ENCODE measurements around the gene MYOG. TPM values are rescaled to one million over a fixed set of nuclear protein-coding genes. Genes with fewer than 3 reads are reported as not detected.

Gene MYOG
- total RNA-seq, 4 donors from 2014 or later = not detected

GRCh38 chr1:203058676-203058935 lies 27.2 kb downstream of the MYOG start:
- H3K4me3 ChIP-seq = no peak overlapping the region
- TF ChIP-seq, protein P1, sequence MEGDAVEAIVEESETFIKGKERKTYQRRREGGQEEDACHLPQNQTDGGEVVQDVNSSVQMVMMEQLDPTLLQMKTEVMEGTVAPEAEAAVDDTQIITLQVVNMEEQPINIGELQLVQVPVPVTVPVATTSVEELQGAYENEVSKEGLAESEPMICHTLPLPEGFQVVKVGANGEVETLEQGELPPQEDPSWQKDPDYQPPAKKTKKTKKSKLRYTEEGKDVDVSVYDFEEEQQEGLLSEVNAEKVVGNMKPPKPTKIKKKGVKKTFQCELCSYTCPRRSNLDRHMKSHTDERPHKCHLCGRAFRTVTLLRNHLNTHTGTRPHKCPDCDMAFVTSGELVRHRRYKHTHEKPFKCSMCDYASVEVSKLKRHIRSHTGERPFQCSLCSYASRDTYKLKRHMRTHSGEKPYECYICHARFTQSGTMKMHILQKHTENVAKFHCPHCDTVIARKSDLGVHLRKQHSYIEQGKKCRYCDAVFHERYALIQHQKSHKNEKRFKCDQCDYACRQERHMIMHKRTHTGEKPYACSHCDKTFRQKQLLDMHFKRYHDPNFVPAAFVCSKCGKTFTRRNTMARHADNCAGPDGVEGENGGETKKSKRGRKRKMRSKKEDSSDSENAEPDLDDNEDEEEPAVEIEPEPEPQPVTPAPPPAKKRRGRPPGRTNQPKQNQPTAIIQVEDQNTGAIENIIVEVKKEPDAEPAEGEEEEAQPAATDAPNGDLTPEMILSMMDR (IDR thresholded peaks at IDR 0.05) = no peak
- TF ChIP-seq POLR2A (IDR thresholded peaks at IDR 0.05) (no peak), EP300 (IDR thresholded peaks at IDR 0.05) (no peak), POLR2AphosphoS5 (IDR thresholded peaks at IDR 0.05) (no peak)
- H3K27ac ChIP-seq = no peak overlapping the region
- no peaks in the 10 kb centered on the region for H3K9me3 ChIP-seq
- no peaks in the 10 kb centered on the region for H3K4me1 ChIP-seq
- no peaks in the 10 kb centered on the region for H3K27me3 ChIP-seq
- no peaks in the 10 kb centered on the region for H3K36me3 ChIP-seq
- no CpG with 5 or more reads among the region's 1 CpG for WGBS
- DNase-seq (ENCODE audit: low spot score in 2 of 2) = no peak

- 63% methylated on average over 10 of the region's 10 CpGs for WGBS
- no peaks in the 10 kb centered on the region for H3K36me3 ChIP-seq
- no peaks in the 10 kb centered on the region for H3K27me3 ChIP-seq
- no peaks in the 10 kb centered on the region for H3K4me1 ChIP-seq
- no peak for DNase-seq (ENCODE audit: low spot score in 2 of 2)
- no peak overlapping the region for H3K27ac ChIP-seq
- no peak for TF ChIP-seq POLR2A (IDR thresholded peaks at IDR 0.05)
- TF ChIP-seq, protein P1 (IDR thresholded peaks at IDR 0.05) = no peak
- TF ChIP-seq POLR2AphosphoS5 (IDR thresholded peaks at IDR 0.05) = no peak
- TF ChIP-seq EP300 (IDR thresholded peaks at IDR 0.05) = no peak
- no peaks in the 10 kb centered on the region for H3K9me3 ChIP-seq
- H3K4me3 ChIP-seq = no peak overlapping the region
Observed at GRCh38 chr1:203057911-203058675, 27.7 kb downstream of the MYOG start.

DNA sequence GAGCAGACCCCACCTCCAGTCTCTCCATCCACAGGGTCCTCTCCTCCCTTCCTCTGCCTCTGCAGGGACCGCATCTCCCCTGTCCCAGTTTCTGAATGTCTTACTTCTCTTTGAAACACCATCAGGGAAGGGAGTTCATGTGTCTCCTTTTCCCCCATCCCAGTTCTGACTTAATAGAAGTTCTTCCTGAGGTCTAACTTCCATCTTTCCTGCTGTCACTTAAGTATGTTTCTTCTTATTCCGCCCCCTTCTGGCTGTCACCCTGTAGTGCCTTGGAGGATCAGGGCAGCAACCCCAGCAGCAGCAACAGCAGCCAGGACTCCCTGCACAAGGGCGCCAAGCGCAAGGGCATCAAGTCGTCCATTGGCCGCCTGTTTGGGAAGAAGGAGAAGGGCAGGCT lies 29.3 kb downstream of the MYOG start:
- WGBS = 93% methylated on average over 6 of the region's 6 CpGs
- no peak for DNase-seq (ENCODE audit: low spot score in 2 of 2)
- Histone ChIP-seq H3K9me3 (no peaks in the 10 kb centered on the region), H3K36me3 (no peaks in the 10 kb centered on the region), H3K4me1 (no peaks in the 10 kb centered on the region), H3K4me3 (no peak overlapping the region), H3K27me3 (no peaks in the 10 kb centered on the region), H3K27ac (no peak overlapping the region)
- TF ChIP-seq EP300 (IDR thresholded peaks at IDR 0.05) (no peak), POLR2AphosphoS5 (IDR thresholded peaks at IDR 0.05) (no peak), POLR2A (IDR thresholded peaks at IDR 0.05) (no peak)
- TF ChIP-seq, protein P1 (IDR thresholded peaks at IDR 0.05) = no peak

DNA sequence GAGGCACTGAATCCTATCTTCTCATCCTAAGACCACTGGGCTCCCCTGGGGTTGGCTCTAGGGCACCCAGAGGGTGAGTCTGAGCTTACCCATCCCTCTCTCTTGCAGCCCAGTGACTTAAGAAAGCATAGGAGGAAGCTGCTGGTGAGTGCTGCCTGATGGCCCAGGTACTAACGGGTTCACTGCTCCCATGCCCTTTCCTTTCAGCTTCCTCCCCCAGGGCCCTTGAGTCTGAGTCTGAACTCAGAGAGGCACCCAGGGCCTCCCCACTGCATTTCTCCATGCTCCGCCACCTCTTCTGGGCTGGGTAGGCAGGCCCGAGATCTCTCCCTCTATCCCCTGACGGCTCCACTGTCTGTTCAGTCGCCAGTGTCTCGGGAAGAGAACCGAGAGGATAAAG lies 29.8 kb downstream of the MYOG start:
- WGBS = 88% methylated on average over 7 of the region's 7 CpGs
- Histone ChIP-seq H3K9me3 (no peaks in the 10 kb centered on the region), H3K27ac (no peak overlapping the region), H3K36me3 (no peaks in the 10 kb centered on the region), H3K4me1 (no peaks in the 10 kb centered on the region), H3K27me3 (no peaks in the 10 kb centered on the region), H3K4me3 (no peak overlapping the region)
- no peak for DNase-seq (ENCODE audit: low spot score in 2 of 2)
- TF ChIP-seq, protein P1 (IDR thresholded peaks at IDR 0.05) = no peak
- TF ChIP-seq POLR2A (IDR thresholded peaks at IDR 0.05) = no peak
- TF ChIP-seq POLR2AphosphoS5 (IDR thresholded peaks at IDR 0.05) = no peak
- TF ChIP-seq EP300 (IDR thresholded peaks at IDR 0.05) = no peak

GRCh38 chr1:203055161-203055799 lies 30.5 kb downstream of the MYOG start:
- H3K4me3 ChIP-seq = no peak overlapping the region
- 91% methylated on average over 24 of the region's 24 CpGs for WGBS
- no peaks in the 10 kb centered on the region for H3K27me3 ChIP-seq
- no peak overlapping the region for H3K27ac ChIP-seq
- H3K9me3 ChIP-seq = no peaks in the 10 kb centered on the region
- TF ChIP-seq POLR2A (IDR thresholded peaks at IDR 0.05) (no peak), EP300 (IDR thresholded peaks at IDR 0.05) (no peak), POLR2AphosphoS5 (IDR thresholded peaks at IDR 0.05) (no peak)
- TF ChIP-seq, protein P1 (IDR thresholded peaks at IDR 0.05) = no peak
- no peaks in the 10 kb centered on the region for H3K4me1 ChIP-seq
- DNase-seq (ENCODE audit: low spot score in 2 of 2) = no peak
- H3K36me3 ChIP-seq = no peaks in the 10 kb centered on the region

Data from suprapubic skin (tissue), 4 donors.